ENCODE data around the gene CWC15. TPM values are rescaled to one million over a fixed set of nuclear protein-coding genes. Genes with fewer than 3 reads are reported as not detected.

The CWC15 gene
- total and polyA plus RNA-seq, 2 of the 13 experiments (the other 11 are each of a cell fraction or from before 2014, with no cell fraction given), result 27.6 to 61.2 TPM

DNA sequence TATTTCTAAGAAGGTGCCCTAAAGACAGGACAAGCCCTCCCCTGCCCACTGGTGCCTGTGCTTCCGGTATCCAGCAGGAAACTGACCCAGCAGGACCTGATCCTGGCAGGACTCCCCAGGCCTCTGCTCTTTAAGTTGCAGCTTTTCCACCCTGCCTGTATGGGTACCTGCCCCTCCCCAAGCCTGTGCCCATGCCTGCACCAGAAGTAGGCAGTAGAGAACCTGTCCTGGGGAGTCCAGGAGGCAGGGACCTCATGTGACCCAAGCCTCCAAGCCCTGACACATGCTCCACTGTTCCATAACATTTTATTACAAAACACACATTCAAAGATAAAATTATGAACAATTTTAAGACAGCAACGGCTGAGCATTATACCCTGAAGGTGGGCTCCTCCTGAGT, 14.2 kb downstream of the CWC15 start:
- Histone ChIP-seq H3K36me3 (replicated peaks in 1 of 2; ENCODE audit: control insufficient read depth in 1 of 2, insufficient read depth in 2 of 2, low read length in 2 of 2) (peaks cover 3 to 28% of the 10 kb centered on the region in 2 experiments; a peak in 3 of 5 replicates), H3K27me3 (ENCODE audit: control insufficient read depth in 1 of 2, insufficient read depth in 2 of 2, low read length in 2 of 2) (no peaks in the 10 kb centered on the region), H3K4me2 (ENCODE audit: low read depth, low read length) (no peak overlapping the region), H3K79me2 (ENCODE audit: insufficient read depth, low read length) (no peaks in the 10 kb centered on the region), H3K4me1 (ENCODE audit: insufficient read depth, low read length) (no peaks in the 10 kb centered on the region), H2AFZ (ENCODE audit: low read length) (no peak overlapping the region), H3K4me3 (replicated peaks in 1 of 3; ENCODE audit: insufficient read depth in 1 of 3, low read depth in 2 of 3, low read length in 3 of 3) (no peak overlapping the region), H3K27ac (ENCODE audit: extremely low read length, insufficient read depth, low read length) (no peak overlapping the region), H4K20me1 (ENCODE audit: insufficient read depth, low read length) (no peaks in the 10 kb centered on the region), H3K9me3 (ENCODE audit: low read length) (no peaks in the 10 kb centered on the region), H3K9ac (ENCODE audit: insufficient read depth, low read depth, low read length) (no peak overlapping the region)
- 88% methylated on average over 2 of the region's 2 CpGs for WGBS (ENCODE audit: low lambda C conversion rate)
- ChIA-PET CTCF (ENCODE audit: low intra/inter-chr PET ratio, low total read pairs) (no interaction called here), POLR2A (no interaction called here)
- no peak; the same call in 2 of the 3 replicates for ATAC-seq
- no peak for FAIRE-seq
- no TSS peak for BruUV-seq (replicated peaks)
- no peak for DNase-seq (ENCODE audit: low spot score)
- intact Hi-C loops (cut with micrococcal nuclease; ENCODE audit: unreplicated experiment) (no loop called here), in situ Hi-C loops (cut with HindIII; ENCODE audit: extremely low pct_ligation_motif_present, low pct_unique_long_range_greater_than_20kb) (no loop called here)
- no peak for TF ChIP-seq ZNF382 (CRISPR knock-in tag; IDR thresholded peaks at IDR 0.05; ENCODE audit: borderline replicate concordance)
- no peak for TF ChIP-seq NFYC (CRISPR knock-in tag; IDR thresholded peaks at IDR 0.05)
- TF ChIP-seq, protein P1, sequence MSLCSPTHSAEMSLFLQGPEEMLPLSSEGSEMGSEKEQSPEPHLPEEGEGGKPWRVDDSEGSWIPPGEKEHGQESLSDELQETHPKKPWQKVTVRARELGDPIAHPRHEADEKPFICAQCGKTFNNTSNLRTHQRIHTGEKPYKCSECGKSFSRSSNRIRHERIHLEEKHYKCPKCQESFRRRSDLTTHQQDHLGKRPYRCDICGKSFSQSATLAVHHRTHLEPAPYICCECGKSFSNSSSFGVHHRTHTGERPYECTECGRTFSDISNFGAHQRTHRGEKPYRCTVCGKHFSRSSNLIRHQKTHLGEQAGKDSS (CRISPR knock-in tag; IDR thresholded peaks at IDR 0.05; ENCODE audit: borderline replicate concordance, low read depth), result no peak
- TF ChIP-seq, protein P2, sequence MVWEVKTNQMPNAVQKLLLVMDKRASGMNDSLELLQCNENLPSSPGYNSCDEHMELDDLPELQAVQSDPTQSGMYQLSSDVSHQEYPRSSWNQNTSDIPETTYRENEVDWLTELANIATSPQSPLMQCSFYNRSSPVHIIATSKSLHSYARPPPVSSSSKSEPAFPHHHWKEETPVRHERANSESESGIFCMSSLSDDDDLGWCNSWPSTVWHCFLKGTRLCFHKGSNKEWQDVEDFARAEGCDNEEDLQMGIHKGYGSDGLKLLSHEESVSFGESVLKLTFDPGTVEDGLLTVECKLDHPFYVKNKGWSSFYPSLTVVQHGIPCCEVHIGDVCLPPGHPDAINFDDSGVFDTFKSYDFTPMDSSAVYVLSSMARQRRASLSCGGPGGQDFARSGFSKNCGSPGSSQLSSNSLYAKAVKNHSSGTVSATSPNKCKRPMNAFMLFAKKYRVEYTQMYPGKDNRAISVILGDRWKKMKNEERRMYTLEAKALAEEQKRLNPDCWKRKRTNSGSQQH (CRISPR knock-in tag; IDR thresholded peaks at IDR 0.05; ENCODE audit: low read depth), result no peak
- TF ChIP-seq, protein P3, sequence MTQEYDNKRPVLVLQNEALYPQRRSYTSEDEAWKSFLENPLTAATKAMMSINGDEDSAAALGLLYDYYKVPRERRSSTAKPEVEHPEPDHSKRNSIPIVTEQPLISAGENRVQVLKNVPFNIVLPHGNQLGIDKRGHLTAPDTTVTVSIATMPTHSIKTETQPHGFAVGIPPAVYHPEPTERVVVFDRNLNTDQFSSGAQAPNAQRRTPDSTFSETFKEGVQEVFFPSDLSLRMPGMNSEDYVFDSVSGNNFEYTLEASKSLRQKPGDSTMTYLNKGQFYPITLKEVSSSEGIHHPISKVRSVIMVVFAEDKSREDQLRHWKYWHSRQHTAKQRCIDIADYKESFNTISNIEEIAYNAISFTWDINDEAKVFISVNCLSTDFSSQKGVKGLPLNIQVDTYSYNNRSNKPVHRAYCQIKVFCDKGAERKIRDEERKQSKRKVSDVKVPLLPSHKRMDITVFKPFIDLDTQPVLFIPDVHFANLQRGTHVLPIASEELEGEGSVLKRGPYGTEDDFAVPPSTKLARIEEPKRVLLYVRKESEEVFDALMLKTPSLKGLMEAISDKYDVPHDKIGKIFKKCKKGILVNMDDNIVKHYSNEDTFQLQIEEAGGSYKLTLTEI (CRISPR knock-in tag; conservative IDR thresholded peaks at IDR 0.05), result no peak
- no peak for TF ChIP-seq PLRG1 (conservative IDR thresholded peaks at IDR 0.05)
- TF ChIP-seq STAG1 (CRISPR knock-in tag; IDR thresholded peaks at IDR 0.05), result no peak
- no peak for TF ChIP-seq NCOR1 (IDR thresholded peaks at IDR 0.05; ENCODE audit: borderline replicate concordance, low read length)
- TF ChIP-seq YY1 (IDR thresholded peaks at IDR 0.05; ENCODE audit: insufficient read depth, insufficient replicate concordance, low read depth, low read length), result no peak
- TF ChIP-seq ZGPAT (CRISPR knock-in tag; IDR thresholded peaks at IDR 0.05), result no peak
- no peak for TF ChIP-seq YEATS4 (CRISPR knock-in tag; IDR thresholded peaks at IDR 0.05; ENCODE audit: borderline replicate concordance)
- no peak for TF ChIP-seq ATF7 (IDR thresholded peaks at IDR 0.05)
- no peak for TF ChIP-seq ATF7 (CRISPR knock-in tag; IDR thresholded peaks at IDR 0.05)
- no peak for TF ChIP-seq RERE (CRISPR knock-in tag; IDR thresholded peaks at IDR 0.05; ENCODE audit: low read depth)
- TF ChIP-seq KLF15 (CRISPR knock-in tag; IDR thresholded peaks at IDR 0.05; ENCODE audit: borderline replicate concordance), result no peak
